ENCODE data around the gene ANKRD11.

The ANKRD11 gene

DNA sequence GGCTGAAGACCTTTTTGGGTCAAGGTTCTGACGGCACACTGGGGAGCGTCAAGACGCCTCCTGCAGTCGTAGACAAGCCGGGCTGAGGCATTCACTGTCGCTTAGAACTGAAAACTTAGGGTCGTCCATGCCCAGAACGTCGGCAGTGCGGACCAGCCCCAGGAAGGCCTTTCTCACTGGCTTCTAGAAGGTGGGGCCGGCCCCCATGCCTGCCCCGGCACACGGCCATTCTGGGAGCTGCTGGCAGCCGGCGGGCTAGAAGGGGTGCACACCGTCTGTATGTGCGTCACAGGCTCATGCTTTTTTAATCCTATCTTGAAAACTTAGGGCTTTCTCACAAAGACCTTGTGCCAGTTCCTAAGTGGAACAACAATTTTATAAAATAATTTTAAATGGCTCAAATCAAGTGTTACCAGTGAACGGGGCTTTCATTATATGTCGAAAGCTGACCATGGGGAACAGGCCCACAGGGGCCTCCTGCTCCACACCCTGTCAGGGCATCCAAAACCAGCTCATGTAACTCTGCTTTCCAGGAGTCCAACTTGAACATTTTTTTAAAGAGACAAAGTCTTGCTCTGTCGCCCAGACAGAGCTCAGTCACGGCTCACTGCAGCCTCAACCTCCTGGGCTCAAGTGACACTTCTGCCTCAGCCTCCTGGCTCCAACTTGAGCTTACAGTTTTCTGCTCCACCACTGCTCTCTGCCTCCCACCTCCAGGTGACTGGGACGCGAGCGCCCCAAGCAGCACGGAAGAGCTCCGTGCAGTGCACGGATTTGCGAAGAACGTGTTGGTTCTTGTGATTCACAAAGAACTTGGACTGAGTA, 111.2 kb downstream of the ANKRD11 start:
- DNase-seq (ENCODE audit: low read depth): no peak
- no peak overlapping the region for H3K4me3 ChIP-seq (ENCODE audit: control insufficient read depth, low read depth, low read length)
- TF ChIP-seq, protein P1, sequence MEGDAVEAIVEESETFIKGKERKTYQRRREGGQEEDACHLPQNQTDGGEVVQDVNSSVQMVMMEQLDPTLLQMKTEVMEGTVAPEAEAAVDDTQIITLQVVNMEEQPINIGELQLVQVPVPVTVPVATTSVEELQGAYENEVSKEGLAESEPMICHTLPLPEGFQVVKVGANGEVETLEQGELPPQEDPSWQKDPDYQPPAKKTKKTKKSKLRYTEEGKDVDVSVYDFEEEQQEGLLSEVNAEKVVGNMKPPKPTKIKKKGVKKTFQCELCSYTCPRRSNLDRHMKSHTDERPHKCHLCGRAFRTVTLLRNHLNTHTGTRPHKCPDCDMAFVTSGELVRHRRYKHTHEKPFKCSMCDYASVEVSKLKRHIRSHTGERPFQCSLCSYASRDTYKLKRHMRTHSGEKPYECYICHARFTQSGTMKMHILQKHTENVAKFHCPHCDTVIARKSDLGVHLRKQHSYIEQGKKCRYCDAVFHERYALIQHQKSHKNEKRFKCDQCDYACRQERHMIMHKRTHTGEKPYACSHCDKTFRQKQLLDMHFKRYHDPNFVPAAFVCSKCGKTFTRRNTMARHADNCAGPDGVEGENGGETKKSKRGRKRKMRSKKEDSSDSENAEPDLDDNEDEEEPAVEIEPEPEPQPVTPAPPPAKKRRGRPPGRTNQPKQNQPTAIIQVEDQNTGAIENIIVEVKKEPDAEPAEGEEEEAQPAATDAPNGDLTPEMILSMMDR (IDR thresholded peaks at IDR 0.05; ENCODE audit: control insufficient read depth, insufficient read depth, low read depth, low read length, missing control alignments): no peak

DNA sequence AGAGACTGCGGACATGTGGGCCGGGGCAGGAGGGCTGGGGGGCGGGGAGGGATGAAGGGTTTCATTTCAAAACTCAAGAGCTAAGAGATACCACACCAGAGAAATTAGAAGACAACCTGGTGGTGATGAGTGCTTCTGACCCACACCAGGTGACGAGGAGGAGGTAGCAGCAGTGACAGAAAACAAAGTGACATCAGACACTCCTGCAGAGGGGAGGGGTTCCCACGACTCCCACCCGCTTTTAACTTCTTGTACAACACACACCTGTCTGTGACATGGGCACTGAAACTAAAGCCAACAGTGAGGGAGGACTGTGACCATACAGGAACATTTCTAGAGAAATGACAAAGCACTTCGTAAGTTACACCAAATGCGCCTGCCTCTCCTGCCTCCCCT, 112.9 kb downstream of the ANKRD11 start:
- TF ChIP-seq, protein P1 (IDR thresholded peaks at IDR 0.05; ENCODE audit: control insufficient read depth, insufficient read depth, low read depth, low read length, missing control alignments): no peak
- no peak for DNase-seq (ENCODE audit: low read depth)
- no peak overlapping the region for H3K4me3 ChIP-seq (ENCODE audit: control insufficient read depth, low read depth, low read length)

DNA sequence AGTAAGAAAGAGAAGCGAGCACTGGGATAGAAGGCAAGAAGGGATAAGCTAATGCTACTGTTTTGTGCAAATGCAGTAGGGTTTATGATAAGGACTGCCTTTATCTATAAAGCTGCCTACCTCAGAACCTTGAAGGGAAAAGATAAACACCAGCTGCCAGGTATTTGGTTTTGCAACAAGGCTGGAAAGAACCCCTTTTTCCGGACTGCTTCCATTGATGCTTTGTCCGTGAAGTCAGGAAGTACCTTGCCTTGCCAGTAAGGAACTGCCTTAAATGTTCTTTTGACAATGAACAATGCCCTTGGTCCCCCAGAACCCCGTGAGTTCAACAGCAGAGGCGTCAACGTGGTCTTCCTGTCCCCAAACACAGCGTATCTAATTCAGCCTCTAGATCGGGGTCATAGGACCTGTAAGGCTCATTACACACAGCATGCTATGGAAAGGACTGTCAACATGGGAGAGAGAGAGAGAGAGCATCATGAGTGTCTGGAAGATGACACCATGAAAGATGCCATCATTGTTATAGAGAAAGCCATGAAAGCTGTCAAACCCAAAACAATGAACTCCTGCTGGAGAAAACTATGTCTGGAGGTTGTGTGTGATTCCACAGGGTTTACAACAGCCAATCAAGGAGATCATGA, 113.4 kb downstream of the ANKRD11 start:
- DNase-seq (ENCODE audit: low read depth): no peak
- H3K4me3 ChIP-seq (ENCODE audit: control insufficient read depth, low read depth, low read length): no peak overlapping the region
- TF ChIP-seq, protein P1 (IDR thresholded peaks at IDR 0.05; ENCODE audit: control insufficient read depth, insufficient read depth, low read depth, low read length, missing control alignments): no peak

DNA sequence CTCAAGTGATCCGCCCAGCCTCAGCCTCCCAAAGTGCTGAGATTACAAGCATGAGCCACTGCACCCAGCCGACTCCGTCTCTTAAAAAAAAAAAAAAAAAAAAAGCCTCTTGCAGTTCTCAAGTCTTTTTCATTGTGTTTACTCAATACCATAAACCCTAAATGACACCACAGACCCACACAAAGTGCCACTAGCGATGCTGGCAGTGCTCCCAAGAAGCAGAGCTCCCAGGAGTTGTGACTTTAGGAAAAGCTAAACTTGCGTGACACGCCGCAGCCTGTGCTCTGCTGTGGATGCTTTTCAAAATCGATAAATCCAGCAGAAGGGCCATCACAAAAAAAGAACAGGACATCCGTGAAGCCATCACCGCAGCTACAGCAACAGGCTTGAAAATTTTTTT, 114.7 kb downstream of the ANKRD11 start:
- DNase-seq (ENCODE audit: low read depth): no peak
- TF ChIP-seq, protein P1 (IDR thresholded peaks at IDR 0.05; ENCODE audit: control insufficient read depth, insufficient read depth, low read depth, low read length, missing control alignments): no peak
- no peak overlapping the region for H3K4me3 ChIP-seq (ENCODE audit: control insufficient read depth, low read depth, low read length)

DNA sequence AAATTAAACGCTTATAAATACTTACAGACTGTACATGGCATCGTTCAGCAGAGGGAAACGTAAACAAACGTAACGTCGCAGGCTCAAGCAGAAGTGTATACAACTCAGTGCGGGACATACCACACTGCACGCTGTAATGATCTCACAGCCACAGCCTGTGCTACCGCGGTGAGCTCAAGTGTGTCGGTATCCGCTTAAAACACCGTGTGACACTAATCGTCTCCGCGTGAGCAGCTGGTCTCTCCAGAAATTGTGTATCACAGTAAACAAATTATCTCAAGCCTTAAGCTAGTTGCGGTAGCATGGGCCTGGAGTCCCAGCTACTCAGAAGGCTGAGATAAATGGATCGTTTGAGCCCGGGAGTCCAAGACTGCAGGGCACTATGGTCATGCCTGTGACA, 115.3 kb downstream of the ANKRD11 start:
- DNase-seq (ENCODE audit: low read depth): no peak
- H3K4me3 ChIP-seq (ENCODE audit: control insufficient read depth, low read depth, low read length): no peak overlapping the region
- TF ChIP-seq, protein P1 (IDR thresholded peaks at IDR 0.05; ENCODE audit: control insufficient read depth, insufficient read depth, low read depth, low read length, missing control alignments): no peak

DNA sequence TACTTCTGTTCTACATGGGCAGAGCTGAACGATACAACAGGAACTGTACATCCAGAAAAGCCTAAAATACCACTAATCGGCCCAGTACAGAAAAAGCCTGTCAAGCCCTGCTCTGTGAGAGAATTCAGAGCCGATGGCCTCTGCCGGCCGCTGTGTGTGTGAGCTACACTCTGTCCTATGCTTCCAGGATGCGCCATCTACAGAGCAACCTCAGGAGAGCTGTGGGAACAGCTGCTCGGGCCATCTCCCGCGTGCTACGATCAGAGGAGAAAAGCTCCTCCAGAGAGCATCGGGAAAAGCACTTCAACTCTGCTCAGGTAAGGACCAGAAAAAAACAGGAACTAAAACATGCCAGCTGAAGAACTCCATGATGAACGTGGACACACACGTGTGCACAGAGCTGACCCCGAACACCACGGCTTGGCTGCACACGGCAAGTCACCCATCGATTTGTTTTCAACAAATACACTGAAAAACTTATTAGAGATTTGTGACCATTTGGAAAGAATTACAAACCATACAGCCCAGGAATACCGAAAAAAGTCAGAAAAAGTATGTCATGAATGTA, 115.9 kb downstream of the ANKRD11 start:
- TF ChIP-seq, protein P1 (IDR thresholded peaks at IDR 0.05; ENCODE audit: control insufficient read depth, insufficient read depth, low read depth, low read length, missing control alignments): no peak
- H3K4me3 ChIP-seq (ENCODE audit: control insufficient read depth, low read depth, low read length): no peak overlapping the region
- no peak for DNase-seq (ENCODE audit: low read depth)

Measured in AG09309 (cell line).